Dermis microvascular lymphatic vessel endothelial cell (primary cell): Measurements from ENCODE around the gene MPP2. TPM values are rescaled to one million over a fixed set of nuclear protein-coding genes. Genes with fewer than 3 reads are reported as not detected.
A peak's percentile ranks its signal among the peaks of the same experiment; 100 is the strongest.
"Not testable (repeated sequence)": the region's sequence is repeated elsewhere in the genome, so short reads cannot be mapped to it uniquely, and the experiment has no call there.

Experiments
- DNase-seq, 2 donors: peaks; one replicate each; pipeline versions ENCODE4 v3.0.0 to v3.0.0-alpha.2; 2010; ENCODE audit warnings: low read depth in 2 of 2
- total RNA-seq: library from RNA; depleted of rRNA; stranded (reverse); fragments of >200 nt; gene quantifications from 2 replicates; pipeline ENCODE4 v1.2.1, GENCODE V29; 2014

The MPP2 gene
- total RNA-seq, 1 donor from 2014 or later: 0.13 TPM

- no peak for DNase-seq
These were observed 23.8 kb upstream of the MPP2 start for GRCh38 chr17:43931062-43931571.

- DNase-seq: no peak
These were observed 21.3 kb upstream of the MPP2 start for GRCh38 chr17:43928609-43929008.

- DNase-seq: not testable (repeated sequence)
These were observed 20.6 kb upstream of the MPP2 start for GRCh38 chr17:43927929-43928328.

- DNase-seq: no peak
These were observed 19.9 kb upstream of the MPP2 start for GRCh38 chr17:43927060-43927864.

GRCh38 chr17:43924558-43924957 lies 17.2 kb upstream of the MPP2 start:
- DNase-seq: no peak

- no peak for DNase-seq
These were observed 13.3 kb upstream of the MPP2 start for GRCh38 chr17:43920500-43921095.

- no peak for DNase-seq
These were observed 10.7 kb upstream of the MPP2 start for GRCh38 chr17:43918026-43918389.

GRCh38 chr17:43917348-43918025 lies 10.2 kb upstream of the MPP2 start:
- DNase-seq: peak in 1 of 2 donors; percentile 33

- DNase-seq: no peak
These were observed 9.6 kb upstream of the MPP2 start for GRCh38 chr17:43917016-43917347.

GRCh38 chr17:43916385-43916784 lies 9.0 kb upstream of the MPP2 start:
- DNase-seq: no peak

GRCh38 chr17:43915559-43915958 lies 8.2 kb upstream of the MPP2 start:
- no peak for DNase-seq

GRCh38 chr17:43914451-43914850 lies 7.1 kb upstream of the MPP2 start:
- DNase-seq: no peak

- no peak for DNase-seq
These were observed 6.2 kb upstream of the MPP2 start for GRCh38 chr17:43913584-43913983.

- no peak for DNase-seq
These were observed 5.4 kb upstream of the MPP2 start for GRCh38 chr17:43912635-43913304.

- no peak for DNase-seq
These were observed 4.6 kb upstream of the MPP2 start for GRCh38 chr17:43911904-43912303.

GRCh38 chr17:43909537-43910231 lies 2.3 kb upstream of the MPP2 start:
- DNase-seq: no peak

- DNase-seq: no peak
These were observed 824 bp upstream of the MPP2 start for GRCh38 chr17:43907998-43908721.

GRCh38 chr17:43906951-43907424 lies 348 bp downstream of the MPP2 start:
- DNase-seq: no peak

GRCh38 chr17:43905985-43906852 lies 1.1 kb downstream of the MPP2 start:
- no peak for DNase-seq
